IMR-90 (cell line): ENCODE data around the gene ZNF653. TPM values are rescaled to one million over a fixed set of nuclear protein-coding genes. Genes with fewer than 3 reads are reported as not detected.

Experiments
- ATAC-seq: fragments of 200-7000 bp; cut with Tn5 transposase; 2 replicates; pipeline ENCODE4 v1.9.1; 2020; ENCODE audit warnings: low read depth, mild to moderate bottlenecking, moderate library complexity
- BruUV-seq: library from RNA; stranded (reverse); fragments of 400-500 nt; replicated peaks from 2 replicates; lab custom pipeline; 2021; lab: Mats Ljungman, UMichigan
- CTCF ChIA-PET: fragments of 300-600 bp; formaldehyde crosslinking; extraction: SDS; loops from one replicate; lab custom pipeline; 2021; ENCODE audit warnings: antibody characterized with exemption; lab: Yijun Ruan, JAX
- POLR2A ChIA-PET: fragments of 300-600 bp; sonication (Branson Sonifier 250); formaldehyde crosslinking; loops from one replicate; lab custom pipeline; 2022; ENCODE audit warnings: antibody characterized with exemption; ENCODE audit not compliant: unreplicated experiment; lab: Charles Lee
- DNase-seq: peaks from one replicate; pipeline ENCODE4 v3.0.0; 2013
- H2AFZ ChIP-seq: replicated peaks from 2 replicates; pipeline ENCODE3; 2013; ENCODE audit warnings: low read length, mild to moderate bottlenecking; ENCODE audit not compliant: poor library complexity
- H2AK5ac ChIP-seq: 2 replicates; pipeline ENCODE4 v1.6.1; 2013; ENCODE audit warnings: low read depth, low read length, inconsistent platforms
- H2AK9ac ChIP-seq: replicated peaks from 2 replicates; pipeline ENCODE3; 2013; ENCODE audit warnings: mild to moderate bottlenecking, low read depth, low read length, moderate library complexity; ENCODE audit not compliant: poor library complexity
- H2BK120ac ChIP-seq: 2 replicates; pipeline ENCODE4 v1.6.1; 2013; ENCODE audit warnings: low read depth, low read length, inconsistent platforms
- H2BK15ac ChIP-seq: 3 replicates; pipeline ENCODE4 v1.6.1; 2013; ENCODE audit warnings: low read depth, low read length, inconsistent platforms
- H2BK20ac ChIP-seq: 2 replicates; pipeline ENCODE4 v1.6.1; 2013; ENCODE audit warnings: low read depth, mild to moderate bottlenecking, inconsistent platforms, low read length, moderate library complexity
- H2BK5ac ChIP-seq: 2 replicates; pipeline ENCODE4 v1.6.1; 2013; ENCODE audit warnings: mild to moderate bottlenecking, low read depth, low read length, inconsistent platforms; ENCODE audit not compliant: poor library complexity, severe bottlenecking
- H3K14ac ChIP-seq: replicated peaks from 2 replicates; pipeline ENCODE4 v1.6.1; 2013; ENCODE audit warnings: low read depth, low read length, inconsistent platforms
- H3K18ac ChIP-seq: 2 replicates; pipeline ENCODE4 v1.6.1; 2013; ENCODE audit warnings: low read depth, low read length, control low read depth
- H3K23ac ChIP-seq: 2 replicates; pipeline ENCODE4 v1.6.1; 2013; ENCODE audit warnings: low read depth, low read length, inconsistent platforms
- H3K27ac ChIP-seq: 2 replicates; pipeline ENCODE4 v1.5.1; 2013; ENCODE audit warnings: mild to moderate bottlenecking, control low read depth, low read length; ENCODE audit not compliant: insufficient read depth
- H3K27me3 ChIP-seq: 2 replicates; pipeline ENCODE4 v1.6.1; 2013; ENCODE audit warnings: low read length; ENCODE audit not compliant: control insufficient read depth, insufficient read depth
- H3K36me3 ChIP-seq: 2 replicates; pipeline ENCODE4 v1.6.1; 2013; ENCODE audit warnings: low read length, mixed read lengths; ENCODE audit not compliant: control insufficient read depth, insufficient read depth
- H3K4ac ChIP-seq: 2 replicates; pipeline ENCODE4 v1.6.1; 2013; ENCODE audit warnings: low read depth, low read length, inconsistent platforms
- H3K4me1 ChIP-seq: 2 replicates; pipeline ENCODE4 v1.6.1; 2013; ENCODE audit warnings: low read length, mixed read lengths; ENCODE audit not compliant: control insufficient read depth, insufficient read depth
- H3K4me2 ChIP-seq: 2 replicates; pipeline ENCODE4 v1.6.1; 2013; ENCODE audit warnings: low read depth, mild to moderate bottlenecking, control low read depth, low read length, moderate library complexity
- H3K4me3 ChIP-seq: 2 replicates; pipeline ENCODE4 v1.5.1; 2013; ENCODE audit warnings: low read depth, mild to moderate bottlenecking, control low read depth, low read length, moderate library complexity; ENCODE audit not compliant: insufficient read depth
- H3K56ac ChIP-seq: 2 replicates; pipeline ENCODE4 v1.6.1; 2013; ENCODE audit warnings: low read length, inconsistent platforms; ENCODE audit not compliant: insufficient read depth; ENCODE audit errors: extremely low read depth
- H3K79me1 ChIP-seq, 2 experiments: 2 replicates each; pipeline ENCODE4 v1.6.1; 2013; ENCODE audit warnings: low read length in 2 of 2, inconsistent platforms in 1 of 2, low read depth in 1 of 2
- H3K9ac ChIP-seq: 2 replicates; pipeline ENCODE4 v1.6.1; 2013; ENCODE audit warnings: low read depth, low read length, control low read depth
- H3K9me1 ChIP-seq: 2 replicates; pipeline ENCODE4 v1.6.1; 2013; ENCODE audit warnings: low read length, inconsistent platforms; ENCODE audit not compliant: insufficient read depth
- H3K9me3 ChIP-seq: 2 replicates; pipeline ENCODE4 v1.6.1; 2013; ENCODE audit warnings: low read length; ENCODE audit not compliant: control insufficient read depth, insufficient read depth
- H4K20me1 ChIP-seq: 2 replicates; pipeline ENCODE4 v1.6.1; 2013; ENCODE audit warnings: low read length, inconsistent platforms; ENCODE audit not compliant: insufficient read depth
- H4K5ac ChIP-seq: 2 replicates; pipeline ENCODE4 v1.6.1; 2013; ENCODE audit warnings: mild to moderate bottlenecking, low read depth, low read length, control low read depth
- H4K8ac ChIP-seq, 2 experiments: 2 replicates each; pipeline ENCODE4 v1.6.1; 2013; ENCODE audit warnings: low read depth in 2 of 2, low read length in 2 of 2, control low read depth in 1 of 2, inconsistent platforms in 1 of 2
- H4K91ac ChIP-seq: 2 replicates; pipeline ENCODE4 v1.6.1; 2013; ENCODE audit warnings: low read depth, low read length, inconsistent platforms; ENCODE audit not compliant: insufficient read depth
- BHLHE40 ChIP-seq: fragments of 150-350 bp; IDR thresholded peaks from 2 replicates; pipeline ENCODE4 v1.6.1; 2016; ENCODE audit warnings: mild to moderate bottlenecking, low read depth, low read length
- CEBPB ChIP-seq: IDR thresholded peaks from 2 replicates; pipeline ENCODE4 v1.6.1; 2012; ENCODE audit warnings: low read depth, low read length, improper control_type of control experiment
- CHD1 ChIP-seq: IDR thresholded peaks from 2 replicates; pipeline ENCODE4 v1.6.1; 2012; ENCODE audit warnings: low read depth, low read length, improper control_type of control experiment
- CTCF ChIP-seq: conservative IDR thresholded peaks from 2 replicates; pipeline ENCODE4 v1.5.1; 2012; ENCODE audit warnings: mild to moderate bottlenecking, low read depth, low read length, improper control_type of control experiment
- ELK1 ChIP-seq: fragments of 150-350 bp; IDR thresholded peaks from 2 replicates; pipeline ENCODE4 v1.6.1; 2016; ENCODE audit warnings: low read depth, mild to moderate bottlenecking, low read length, moderate library complexity, borderline replicate concordance
- MAFK ChIP-seq: IDR thresholded peaks from 2 replicates; pipeline ENCODE4 v1.6.1; 2012; ENCODE audit warnings: low read depth, low read length, improper control_type of control experiment
- MAZ ChIP-seq: IDR thresholded peaks from 2 replicates; pipeline ENCODE4 v1.6.1; 2012; ENCODE audit warnings: low read depth, mild to moderate bottlenecking, low read length, improper control_type of control experiment, moderate library complexity, borderline replicate concordance
- MXI1 ChIP-seq: IDR thresholded peaks from 2 replicates; pipeline ENCODE4 v1.6.1; 2012; ENCODE audit warnings: low read depth, mild to moderate bottlenecking, low read length, moderate library complexity, borderline replicate concordance
- NFE2L2 ChIP-seq: fragments of 150-350 bp; IDR thresholded peaks from 2 replicates; pipeline ENCODE4 v1.6.1; 2016; ENCODE audit warnings: low read depth, mild to moderate bottlenecking, low read length
- POLR2A ChIP-seq: IDR thresholded peaks from 2 replicates; pipeline ENCODE4 v1.6.1; 2012; ENCODE audit warnings: mild to moderate bottlenecking, low read depth, low read length
- RAD21 ChIP-seq: IDR thresholded peaks from 2 replicates; pipeline ENCODE4 v1.6.1; 2012; ENCODE audit warnings: low read length, improper control_type of control experiment
- RCOR1 ChIP-seq: IDR thresholded peaks from 2 replicates; pipeline ENCODE4 v1.6.1; 2012; ENCODE audit warnings: mild to moderate bottlenecking, low read length, improper control_type of control experiment; ENCODE audit not compliant: insufficient replicate concordance
- RFX5 ChIP-seq: IDR thresholded peaks from 2 replicates; pipeline ENCODE4 v1.8.0; 2012; ENCODE audit warnings: low read depth, mild to moderate bottlenecking, low read length, moderate library complexity
- SMC3 ChIP-seq: fragments of 150-350 bp; IDR thresholded peaks from 2 replicates; pipeline ENCODE4 v1.6.1; 2016; ENCODE audit warnings: low read depth, mild to moderate bottlenecking, antibody characterized with exemption, low read length, moderate library complexity
- USF2 ChIP-seq: fragments of 150-350 bp; IDR thresholded peaks from 2 replicates; pipeline ENCODE4 v1.6.1; 2017; ENCODE audit warnings: mild to moderate bottlenecking, antibody characterized with exemption, low read length, low read depth
- WGBS, 2 experiments: methylation state at CpG; one replicate each; pipeline versions ENCODE4 v1.1.5 to v1.1.7; 2013; ENCODE audit warnings: missing lambda C conversion rate in 2 of 2; ENCODE audit not compliant: insufficient read length in 1 of 2; ENCODE audit errors: extremely low coverage in 2 of 2; 5-methylcytosine and 5-hydroxymethylcytosine counted together
- dilution Hi-C: fragments of 300-500 bp; cut with HindIII; formaldehyde crosslinking; loops from one replicate; pipeline ENCODE4 v1.14.3; 2018; ENCODE audit warnings: low sequenced_read_pairs; ENCODE audit not compliant: unreplicated experiment
- in situ Hi-C: fragments of 300-500 bp; cut with MboI; formaldehyde crosslinking; loops from 3 replicates; pipeline ENCODE4 v1.14.3; 2019; ENCODE audit warnings: low sequenced_read_pairs, inconsistent platforms, mixed read lengths
- intact Hi-C: fragments of 100-400 bp; cut with micrococcal nuclease; formaldehyde crosslinking; loops from 2 replicates; pipeline ENCODE4 v1.10.0; 2022
- polyA plus RNA-seq, 3 experiments: library from polyadenylated mRNA; depleted of rRNA; stranded (reverse); fragments of >200 nt; gene quantifications; 2 replicates each; pipeline ENCODE4 v1.2.3, GENCODE V29; 2012; ENCODE audit warnings: low replicate concordance in 1 of 3
- total RNA-seq: library from RNA; depleted of rRNA; stranded (reverse); fragments of >200 nt; gene quantifications from 2 replicates; pipeline ENCODE4 v1.2.3, GENCODE V29; 2012

The ZNF653 gene
- total and polyA plus RNA-seq, 2 of the 4 experiments (the other 2 are of a cell fraction) = 3.9 to 9.0 TPM

GRCh38 chr19:11486661-11487503 lies 18.8 kb downstream of the ZNF653 start:
- Histone ChIP-seq H4K8ac (no peak overlapping the region), H3K9ac (no peak overlapping the region), H3K4me3 (no peak overlapping the region), H4K91ac (no peak overlapping the region), H2BK20ac (no peak overlapping the region), H2AK5ac (no peak overlapping the region), H3K4me1 (peaks cover 2% of the 10 kb centered on the region; the same call in 1 of the 2 replicates), H4K5ac (no peak overlapping the region), H2AFZ (no peak overlapping the region), H4K20me1 (no peaks in the 10 kb centered on the region), H3K4ac (no peak overlapping the region), H3K9me3 (no peaks in the 10 kb centered on the region), H3K14ac (no peak overlapping the region), H3K23ac (no peak overlapping the region), H3K56ac (no peak overlapping the region), H2AK9ac (no peak overlapping the region), H2BK120ac (no peak overlapping the region), H3K36me3 (peaks cover 2% of the 10 kb centered on the region; the same call in 1 of the 2 replicates), H3K9me1 (no peaks in the 10 kb centered on the region; the same call in 1 of the 2 replicates), H3K18ac (no peak overlapping the region), H3K27me3 (peaks cover 4% of the 10 kb centered on the region; the same call in 1 of the 2 replicates), H3K79me1 (no peaks in the 10 kb centered on the region), H2BK5ac (no peak overlapping the region), H3K4me2 (no peak overlapping the region), H3K27ac (no peak overlapping the region), H2BK15ac (no peak overlapping the region)
- ChIA-PET POLR2A (no interaction called here), CTCF (no interaction called here)
- intact Hi-C loops = no loop called here
- DNase-seq = no peak
- ATAC-seq = no peak
- dilution Hi-C loops = no loop called here
- in situ Hi-C loops = no loop called here
- WGBS, 2 experiments = 86% methylated on average over 30 of the region's 45 CpGs; no CpG with 5 or more reads in 1 of the 2 experiments
- BruUV-seq = no TSS peak
- no peak for TF ChIP-seq USF2
- TF ChIP-seq BHLHE40 = no peak
- TF ChIP-seq RFX5 = no peak
- TF ChIP-seq CTCF = no peak
- no peak for TF ChIP-seq POLR2A
- no peak for TF ChIP-seq ELK1
- TF ChIP-seq MAZ = no peak
- no peak for TF ChIP-seq CEBPB
- TF ChIP-seq CHD1 = no peak
- TF ChIP-seq RAD21 = no peak
- TF ChIP-seq NFE2L2 = no peak
- no peak for TF ChIP-seq RCOR1
- no peak for TF ChIP-seq MXI1
- TF ChIP-seq SMC3 = no peak
- TF ChIP-seq MAFK = no peak
